Left ventricle myocardium inferior (tissue), 1 donor: ENCODE data around the gene PAX6. TPM values are rescaled to one million over a fixed set of nuclear protein-coding genes. Genes with fewer than 3 reads are reported as not detected.

Source experiments
- DNase-seq: peaks from one replicate; pipeline ENCODE4 v3.0.0-alpha.2; 2020
- H3K27ac ChIP-seq: fragments of 200-600 bp; replicated peaks from 2 replicates; pipeline ENCODE4 v1.8.0; 2021
- H3K27me3 ChIP-seq: fragments of 200-600 bp; 2 replicates; pipeline ENCODE4 v1.8.0; 2021; ENCODE audit warnings: low read depth
- H3K36me3 ChIP-seq: fragments of 200-600 bp; 2 replicates; pipeline ENCODE4 v1.8.0; 2021
- H3K4me1 ChIP-seq: fragments of 200-600 bp; 2 replicates; pipeline ENCODE4 v1.8.0; 2021
- H3K4me3 ChIP-seq: fragments of 200-600 bp; 2 replicates; pipeline ENCODE4 v1.8.0; 2021; ENCODE audit warnings: mild to moderate bottlenecking, moderate library complexity
- H3K9me3 ChIP-seq: fragments of 200-600 bp; replicated peaks from 2 replicates; pipeline ENCODE4 v1.8.0; 2021
- intact Hi-C: fragments of 100-400 bp; cut with micrococcal nuclease; formaldehyde crosslinking; loops from one replicate; pipeline ENCODE4 v1.11.0; 2022
- total RNA-seq: library from RNA; stranded (reverse); fragmentation: NEBNext Ultra II Directional; extraction: Animal tissue kit (Norgen Biotek cat#: 25700); gene quantifications from one replicate; pipeline ENCODE4 v1.2.1, GENCODE V29; 2021
- TF ChIP-seq, protein P1 (sequence below): fragments of 200-600 bp; IDR thresholded peaks from 2 replicates; pipeline ENCODE4 v1.8.0; 2021; ENCODE audit warnings: antibody characterized with exemption, mild to moderate bottlenecking, borderline replicate concordance
- donor health status: DM: no; HTN: yes; CAD: no; lungs with severe emphysema.

Gene PAX6
- total RNA-seq, 1 donor from 2014 or later = not detected

DNA sequence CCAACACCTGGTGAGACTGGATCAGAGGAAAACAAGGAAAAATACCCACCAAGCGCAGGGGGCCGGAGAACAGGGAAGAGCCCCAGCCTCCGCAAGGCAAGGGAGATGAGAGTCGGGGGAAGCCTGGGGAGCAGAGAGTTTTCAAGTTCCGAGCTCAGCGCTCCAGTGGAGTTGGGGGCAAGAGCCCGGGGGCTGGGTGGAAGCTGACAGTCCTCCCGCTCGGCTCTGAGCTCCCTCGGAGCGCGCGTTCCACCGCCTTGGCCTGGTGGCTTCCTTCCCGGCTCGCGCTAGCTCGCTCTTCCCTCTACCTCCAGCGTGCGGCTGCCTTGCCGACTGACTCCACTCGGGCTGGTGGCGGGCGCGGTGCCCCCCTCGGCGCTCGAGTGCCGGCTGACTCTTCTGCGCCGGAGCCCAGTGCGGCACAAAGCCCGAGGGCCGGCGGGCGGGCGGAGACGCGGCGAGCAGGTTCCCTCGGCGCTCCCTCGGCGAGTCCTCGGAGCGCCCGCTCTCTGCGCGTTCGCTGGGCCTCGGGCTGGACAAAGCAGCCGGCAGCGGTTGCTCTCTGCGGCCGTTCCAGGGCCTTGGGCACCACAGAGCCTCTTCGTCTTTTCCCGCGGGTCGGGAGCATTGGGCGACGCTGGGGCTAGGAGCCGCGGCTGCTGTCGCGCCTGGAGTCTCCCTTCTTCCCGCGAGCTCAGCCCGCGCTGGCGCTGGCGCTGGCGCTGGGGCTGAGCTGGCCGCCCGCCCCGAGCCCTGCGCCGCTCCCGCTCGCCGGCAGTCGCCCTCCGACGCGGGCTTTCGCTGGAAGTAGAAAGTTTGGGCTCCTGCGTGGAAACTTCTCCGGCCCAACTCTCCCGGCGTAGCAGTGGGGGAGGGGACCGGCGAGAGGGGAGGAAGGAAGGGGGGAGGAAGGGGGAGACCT lies 1.0 kb downstream of the PAX6 start:
- Histone ChIP-seq H3K27me3 (peaks cover 100% of the 10 kb centered on the region), H3K27ac (no peak overlapping the region), H3K4me1 (peaks cover 73% of the 10 kb centered on the region), H3K4me3 (peak overlapping the region; percentile 66), H3K9me3 (no peaks in the 10 kb centered on the region), H3K36me3 (no peaks in the 10 kb centered on the region)
- intact Hi-C loops = no loop called here
- TF ChIP-seq, protein P1, sequence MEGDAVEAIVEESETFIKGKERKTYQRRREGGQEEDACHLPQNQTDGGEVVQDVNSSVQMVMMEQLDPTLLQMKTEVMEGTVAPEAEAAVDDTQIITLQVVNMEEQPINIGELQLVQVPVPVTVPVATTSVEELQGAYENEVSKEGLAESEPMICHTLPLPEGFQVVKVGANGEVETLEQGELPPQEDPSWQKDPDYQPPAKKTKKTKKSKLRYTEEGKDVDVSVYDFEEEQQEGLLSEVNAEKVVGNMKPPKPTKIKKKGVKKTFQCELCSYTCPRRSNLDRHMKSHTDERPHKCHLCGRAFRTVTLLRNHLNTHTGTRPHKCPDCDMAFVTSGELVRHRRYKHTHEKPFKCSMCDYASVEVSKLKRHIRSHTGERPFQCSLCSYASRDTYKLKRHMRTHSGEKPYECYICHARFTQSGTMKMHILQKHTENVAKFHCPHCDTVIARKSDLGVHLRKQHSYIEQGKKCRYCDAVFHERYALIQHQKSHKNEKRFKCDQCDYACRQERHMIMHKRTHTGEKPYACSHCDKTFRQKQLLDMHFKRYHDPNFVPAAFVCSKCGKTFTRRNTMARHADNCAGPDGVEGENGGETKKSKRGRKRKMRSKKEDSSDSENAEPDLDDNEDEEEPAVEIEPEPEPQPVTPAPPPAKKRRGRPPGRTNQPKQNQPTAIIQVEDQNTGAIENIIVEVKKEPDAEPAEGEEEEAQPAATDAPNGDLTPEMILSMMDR = no peak
- no peak for DNase-seq

- H3K4me1 ChIP-seq = peaks cover 73% of the 10 kb centered on the region
- peak overlapping the region; percentile 66 for H3K4me3 ChIP-seq
- intact Hi-C loops = no loop called here
- H3K27me3 ChIP-seq = peaks cover 100% of the 10 kb centered on the region
- no peak overlapping the region for H3K27ac ChIP-seq
- H3K9me3 ChIP-seq = no peaks in the 10 kb centered on the region
- DNase-seq = no peak
- H3K36me3 ChIP-seq = no peaks in the 10 kb centered on the region
- TF ChIP-seq, protein P1 = no peak
These were observed 1.6 kb downstream of the PAX6 start for GRCh38 chr11:31809541-31809856.

DNA sequence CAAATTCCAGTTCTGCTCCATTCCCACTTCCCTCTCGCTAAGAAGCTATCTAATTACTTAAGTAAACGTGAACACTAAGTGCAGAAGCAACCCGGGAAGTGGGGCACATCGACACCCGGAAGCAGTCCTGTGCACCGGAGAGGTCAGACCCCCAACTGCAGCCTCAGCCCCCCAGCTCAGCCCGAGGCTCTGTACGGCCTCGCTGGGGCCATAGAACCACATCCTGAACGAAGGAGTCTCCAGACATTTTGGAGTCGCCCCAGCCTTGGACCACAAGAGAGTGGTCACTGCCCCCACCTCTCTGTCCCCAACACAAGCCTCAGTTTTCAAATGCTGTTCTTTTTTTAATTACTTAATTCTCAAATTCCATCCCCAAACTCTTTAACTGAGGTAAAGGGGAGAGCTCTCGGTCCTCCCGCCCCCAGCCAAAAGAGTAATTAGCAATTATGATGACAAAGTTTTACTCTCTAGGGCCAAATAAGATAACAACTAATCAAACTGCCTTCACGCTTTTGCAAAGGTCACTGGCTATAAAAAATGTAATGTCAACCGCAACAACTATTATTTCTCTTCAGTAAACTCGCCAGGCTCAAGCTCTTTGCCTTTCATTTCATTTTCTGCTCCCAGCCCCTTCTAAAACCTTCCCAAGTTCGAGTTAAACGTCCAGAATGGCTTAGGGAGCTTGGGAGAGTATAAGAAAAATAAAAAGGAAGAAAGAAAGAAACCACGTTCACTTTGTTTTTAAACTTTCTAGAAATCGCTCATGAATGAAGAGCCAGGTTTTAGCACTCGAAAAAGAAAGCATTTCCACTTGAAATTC lies 2.2 kb downstream of the PAX6 start:
- DNase-seq = no peak
- H3K27ac ChIP-seq = no peak overlapping the region
- H3K4me1 ChIP-seq = peaks cover 73% of the 10 kb centered on the region
- intact Hi-C loops = no loop called here
- TF ChIP-seq, protein P1 = no peak
- H3K36me3 ChIP-seq = no peaks in the 10 kb centered on the region
- H3K27me3 ChIP-seq = peaks cover 100% of the 10 kb centered on the region
- no peaks in the 10 kb centered on the region for H3K9me3 ChIP-seq
- H3K4me3 ChIP-seq = peak overlapping the region; percentile 66

- DNase-seq = no peak
- Histone ChIP-seq H3K36me3 (no peaks in the 10 kb centered on the region), H3K27me3 (peaks cover 100% of the 10 kb centered on the region), H3K27ac (no peak overlapping the region), H3K4me1 (peaks cover 65% of the 10 kb centered on the region), H3K4me3 (no peak overlapping the region), H3K9me3 (no peaks in the 10 kb centered on the region)
- intact Hi-C loops = no loop called here
- TF ChIP-seq, protein P1 = no peak
These were observed 3.1 kb downstream of the PAX6 start for GRCh38 chr11:31807799-31808667.
